GM21619 (cell line): ENCODE data around the gene FAM241B.

ENCODE experiments used
- ATAC-seq: cut with Tn5 transposase; IDR thresholded peaks from one replicate; pipeline ENCODE4 v1.9.1; 2021; ENCODE audit not compliant: unreplicated experiment

FAM241B gene

DNA sequence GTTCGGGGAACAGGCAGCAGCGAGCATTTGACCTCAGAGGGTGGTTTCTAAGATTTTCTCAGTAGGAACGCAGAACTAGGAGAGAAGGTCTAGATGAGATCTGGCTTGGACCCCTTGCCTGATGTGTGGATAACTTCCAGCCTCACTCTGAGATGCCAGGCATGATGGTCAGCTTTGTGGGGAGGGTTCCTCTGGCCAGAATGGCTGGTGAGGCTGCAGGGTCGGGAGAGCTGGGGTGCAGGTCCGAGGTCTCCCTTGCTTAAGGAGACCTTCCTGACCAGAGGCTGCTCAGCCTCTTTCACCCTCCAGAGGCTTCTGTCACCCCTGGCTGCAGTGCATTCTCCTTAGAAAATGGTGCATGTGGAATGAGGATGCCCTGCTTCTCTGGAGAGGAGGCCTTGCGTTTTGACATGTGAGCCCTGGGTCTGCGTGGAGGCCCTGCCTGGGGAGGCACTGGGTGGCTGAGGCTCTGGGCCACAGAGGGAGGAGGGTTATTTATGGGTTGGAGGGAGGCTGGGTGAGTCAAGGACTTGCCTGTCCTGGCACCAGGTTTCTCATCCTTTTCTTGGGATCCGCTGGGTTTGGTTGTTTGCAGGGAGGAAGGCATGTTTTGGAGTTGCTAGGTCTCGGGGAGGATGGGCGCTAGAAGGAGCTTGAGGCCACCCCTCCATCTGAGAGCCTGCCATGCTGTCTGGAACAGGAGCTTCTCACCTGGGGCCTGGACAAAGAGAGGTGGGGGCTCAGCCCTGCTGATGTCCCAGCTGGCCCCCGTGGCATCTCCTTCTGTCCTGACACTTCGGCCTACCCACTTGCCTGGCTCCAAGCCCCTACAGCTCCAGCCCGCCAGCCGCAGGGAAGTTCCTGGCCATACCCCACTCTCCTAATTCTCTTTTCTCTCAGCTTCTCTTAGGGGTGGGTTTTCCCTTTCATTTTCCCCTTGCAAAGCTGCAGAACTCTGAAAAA is 3.9 kb downstream of the FAM241B start:
- no peak for ATAC-seq

DNA sequence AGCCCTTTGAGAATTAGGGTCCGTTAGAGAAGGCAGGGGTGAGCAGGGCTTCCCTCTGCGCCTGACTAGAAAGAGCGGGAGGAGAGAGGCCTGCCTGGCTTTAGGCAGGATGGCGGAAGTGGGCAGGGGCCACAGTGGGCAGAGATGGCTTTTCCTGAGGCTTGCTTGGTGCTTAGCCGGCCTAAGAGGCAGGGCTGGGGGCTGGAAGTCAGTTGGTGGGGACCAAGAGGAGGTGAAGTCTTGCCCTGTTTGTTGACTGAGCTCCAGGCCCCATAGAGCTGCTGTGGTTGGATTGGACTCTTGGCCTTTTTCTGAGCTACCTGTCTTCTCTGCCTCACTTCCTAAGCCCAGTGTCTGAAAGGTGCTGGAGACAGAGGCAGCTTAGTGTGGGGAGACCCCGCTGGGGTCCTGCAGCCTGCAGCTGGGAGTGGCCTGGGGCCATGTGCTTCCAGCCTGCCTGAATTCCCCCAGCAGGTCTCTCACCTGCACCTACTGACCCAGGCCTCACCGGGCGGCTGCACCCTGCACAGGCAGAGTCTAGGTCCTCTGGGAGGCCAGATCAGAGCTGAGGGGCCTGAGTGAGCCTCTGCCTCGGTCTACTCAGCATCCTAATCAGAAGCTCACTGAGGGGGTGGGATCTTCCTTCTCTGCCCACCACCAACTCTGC is 4.8 kb downstream of the FAM241B start:
- no peak for ATAC-seq

DNA sequence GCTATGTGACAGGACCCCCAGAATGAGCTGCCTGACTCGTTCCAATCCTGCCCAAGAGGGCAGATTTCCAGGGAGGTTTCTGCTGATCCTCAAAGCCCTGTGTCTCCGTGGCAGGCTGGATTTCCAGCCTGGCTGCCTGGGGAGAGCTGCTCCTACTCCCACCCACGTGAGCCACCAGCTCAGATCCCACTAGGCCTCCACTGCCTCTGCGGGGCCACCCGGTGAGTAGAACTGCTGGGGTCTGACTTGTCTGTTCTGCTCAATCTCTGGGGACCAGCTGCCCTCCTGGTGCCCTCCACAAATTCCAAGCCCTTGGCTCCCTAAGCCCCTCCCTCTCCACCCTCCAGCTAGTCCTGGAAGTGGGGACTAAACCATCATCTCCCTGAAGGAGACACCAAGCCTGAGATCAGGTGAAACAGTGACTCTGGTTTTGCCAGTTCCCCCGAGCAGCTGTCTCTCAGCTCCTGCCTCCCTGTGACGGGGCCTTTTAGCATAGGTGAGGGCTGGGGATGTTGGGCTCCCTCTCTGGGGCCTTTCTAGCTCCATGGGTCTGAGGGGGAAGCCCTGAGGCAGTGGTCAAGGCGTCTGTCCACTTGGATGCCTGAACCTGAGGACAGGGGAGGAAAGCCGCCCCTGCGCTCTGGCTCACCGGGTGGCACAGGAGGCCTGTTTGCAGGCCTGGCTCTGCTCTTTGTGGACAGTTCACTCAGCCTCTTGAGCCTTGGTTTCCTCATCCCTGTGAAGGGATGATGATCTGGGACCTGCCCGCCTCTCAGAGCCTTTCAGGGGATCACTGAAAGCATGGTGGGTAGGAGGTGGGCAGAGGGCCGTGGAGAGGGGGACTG is 5.6 kb downstream of the FAM241B start:
- no peak for ATAC-seq

DNA sequence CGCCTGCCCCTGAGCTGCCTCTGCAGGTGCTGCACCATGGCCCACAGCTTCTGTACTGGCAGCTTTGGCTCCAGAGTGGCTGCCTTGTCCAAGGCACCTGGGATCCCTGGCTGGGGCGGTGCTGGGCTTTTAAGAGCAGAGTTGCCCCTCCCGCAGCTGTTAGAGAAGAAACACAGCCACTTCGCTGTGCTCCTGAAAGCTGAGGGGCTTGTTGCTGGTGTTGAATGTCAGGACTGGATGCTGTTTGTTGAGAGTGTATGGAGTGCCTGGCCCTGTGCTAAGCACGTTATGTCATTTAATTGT is 6.2 kb downstream of the FAM241B start:
- ATAC-seq, result no peak

DNA sequence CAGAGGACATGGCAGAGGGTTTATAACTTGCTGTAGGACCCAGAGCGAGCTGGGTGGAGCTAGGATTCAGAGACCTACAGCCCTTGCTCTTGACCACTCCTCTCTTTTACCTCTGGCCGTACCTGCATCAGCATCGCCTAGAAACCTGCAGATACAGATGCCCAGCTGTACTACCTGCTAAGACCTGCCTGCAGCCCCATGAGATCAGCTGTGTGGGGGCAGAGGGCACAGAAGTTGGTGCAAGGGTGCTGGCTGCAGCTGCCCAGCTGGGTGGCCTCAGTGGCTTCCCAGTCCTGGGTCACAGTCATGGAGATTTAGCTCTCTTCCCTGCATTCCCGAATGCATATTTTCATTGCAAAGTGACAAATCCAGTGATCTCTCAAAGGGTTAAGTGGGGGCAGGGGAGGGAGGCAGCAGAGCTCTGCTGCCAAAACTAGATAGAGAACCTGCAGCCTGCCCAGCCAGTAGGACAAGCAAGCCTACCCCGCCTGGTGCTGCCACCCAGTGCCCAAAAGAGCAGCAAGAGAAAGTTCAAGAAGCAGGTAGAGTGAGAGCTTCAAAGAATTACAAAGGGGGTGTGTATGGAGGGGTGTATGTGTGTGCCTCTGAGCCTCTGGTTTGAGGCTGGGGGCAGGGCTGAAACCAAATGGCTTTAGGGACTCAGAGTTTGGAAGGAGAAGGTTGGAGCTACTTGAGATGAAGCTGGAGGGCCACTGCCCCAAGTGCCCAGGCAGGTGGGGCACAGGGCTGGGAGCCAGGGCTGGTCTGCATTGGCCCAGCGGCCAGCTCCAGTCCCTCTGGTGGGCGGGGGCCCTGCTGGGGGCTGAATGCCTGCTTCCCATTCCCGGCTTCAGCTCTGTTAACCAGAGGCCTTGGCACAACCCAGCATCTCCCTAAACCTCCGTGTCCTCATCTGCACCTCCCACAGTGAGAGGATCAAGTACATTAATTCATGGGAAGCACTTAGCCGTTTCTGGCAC is 6.9 kb downstream of the FAM241B start:
- ATAC-seq, result no peak

DNA sequence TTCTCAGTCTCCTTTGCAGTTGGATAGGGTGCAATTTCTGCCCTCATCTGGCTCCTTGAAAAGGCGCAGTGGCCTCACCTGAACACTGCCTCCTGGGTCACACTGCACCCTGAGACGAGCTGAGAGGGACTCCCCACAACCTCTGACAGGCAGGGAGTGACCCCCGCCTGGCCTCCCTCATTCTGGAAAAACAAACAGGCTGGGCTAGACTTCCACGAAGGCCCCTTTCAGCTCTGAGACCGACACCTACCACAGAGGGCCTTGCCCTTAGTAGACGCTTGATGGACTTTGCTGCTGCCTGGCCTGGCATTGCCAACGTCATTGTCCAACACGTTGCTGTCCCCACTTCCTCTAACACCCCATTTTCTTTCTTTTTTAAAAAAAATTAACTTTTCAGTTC is 8.6 kb downstream of the FAM241B start:
- no peak for ATAC-seq

DNA sequence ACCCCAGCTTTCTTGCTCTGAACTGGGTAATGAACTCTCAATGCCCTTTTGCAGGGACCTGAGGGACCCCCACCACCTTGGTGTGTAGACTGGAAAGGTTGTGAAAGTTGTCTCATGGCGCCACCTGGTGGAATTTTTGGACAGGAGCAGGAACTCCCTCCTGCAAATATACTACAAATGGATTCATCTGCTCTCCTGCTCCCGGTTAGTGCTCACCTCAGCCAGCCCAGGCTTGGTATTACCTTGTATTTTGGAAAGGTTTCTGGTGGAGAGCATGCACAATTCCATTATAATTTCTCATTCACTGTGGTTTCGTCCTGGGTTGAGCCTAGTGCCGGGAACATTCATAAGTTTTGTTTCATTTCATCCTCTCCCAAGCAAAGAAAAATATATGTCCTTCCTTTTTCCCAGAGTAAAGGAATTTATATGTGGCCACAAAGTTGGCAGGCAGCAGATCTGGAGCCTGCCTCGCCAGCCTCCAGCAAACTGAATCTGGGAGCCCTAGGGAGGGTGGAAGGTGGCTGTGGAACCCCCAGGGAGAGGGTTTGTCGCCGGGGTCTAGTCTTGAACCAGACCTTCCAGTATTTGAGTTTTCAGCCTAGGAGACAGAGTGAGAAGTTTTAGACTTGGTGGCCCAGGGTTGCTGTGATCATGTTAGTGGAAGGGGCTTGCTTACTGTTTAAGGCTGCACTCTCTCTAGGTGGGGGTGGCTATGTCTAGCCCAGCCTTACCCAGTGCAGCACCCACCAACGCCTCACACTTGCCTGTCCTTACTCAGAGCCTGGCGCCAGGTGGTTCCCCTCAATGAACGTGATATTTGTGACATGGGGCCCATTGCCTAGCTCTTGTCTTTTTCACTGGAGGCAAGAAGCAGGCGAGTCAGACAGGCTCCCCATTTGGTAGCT is 9.5 kb downstream of the FAM241B start:
- no peak for ATAC-seq

DNA sequence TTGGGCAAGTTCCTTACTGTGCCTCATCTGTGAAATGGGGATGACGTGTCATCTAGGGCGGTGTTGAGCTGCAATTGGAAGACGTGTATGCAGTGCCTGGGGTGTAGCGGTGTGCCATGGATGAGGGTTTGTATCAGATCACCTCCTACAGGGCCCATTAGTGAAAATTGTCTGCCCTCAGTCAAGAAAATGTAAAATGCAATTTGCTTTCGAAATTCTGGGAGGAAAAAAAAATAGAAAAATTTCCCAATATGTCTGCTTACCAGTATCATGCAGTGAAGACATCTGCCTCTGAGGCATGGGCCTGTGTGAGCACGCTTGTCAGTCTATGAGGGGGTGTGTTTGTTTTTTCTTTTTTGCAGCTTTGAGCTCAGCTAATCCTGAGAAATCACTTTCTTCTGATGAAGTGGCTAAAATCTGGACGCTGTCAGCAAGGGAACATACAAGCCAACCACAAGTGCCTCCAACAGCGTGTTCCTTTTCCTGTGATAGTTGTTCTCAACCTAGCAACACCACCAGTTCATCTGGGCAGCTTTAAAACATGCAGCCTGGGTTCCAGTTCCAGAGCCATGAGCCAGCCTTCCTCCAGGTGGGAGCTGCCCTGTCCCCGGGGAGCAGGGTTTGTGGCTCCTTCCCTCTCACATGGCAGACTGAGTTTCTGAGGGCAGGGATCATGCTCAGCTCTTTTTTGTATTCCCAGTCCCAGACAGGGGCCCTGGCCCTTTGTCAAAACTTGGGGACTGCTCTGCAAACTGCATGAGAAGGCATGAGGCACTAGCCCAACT is 10.3 kb downstream of the FAM241B start:
- no peak for ATAC-seq

DNA sequence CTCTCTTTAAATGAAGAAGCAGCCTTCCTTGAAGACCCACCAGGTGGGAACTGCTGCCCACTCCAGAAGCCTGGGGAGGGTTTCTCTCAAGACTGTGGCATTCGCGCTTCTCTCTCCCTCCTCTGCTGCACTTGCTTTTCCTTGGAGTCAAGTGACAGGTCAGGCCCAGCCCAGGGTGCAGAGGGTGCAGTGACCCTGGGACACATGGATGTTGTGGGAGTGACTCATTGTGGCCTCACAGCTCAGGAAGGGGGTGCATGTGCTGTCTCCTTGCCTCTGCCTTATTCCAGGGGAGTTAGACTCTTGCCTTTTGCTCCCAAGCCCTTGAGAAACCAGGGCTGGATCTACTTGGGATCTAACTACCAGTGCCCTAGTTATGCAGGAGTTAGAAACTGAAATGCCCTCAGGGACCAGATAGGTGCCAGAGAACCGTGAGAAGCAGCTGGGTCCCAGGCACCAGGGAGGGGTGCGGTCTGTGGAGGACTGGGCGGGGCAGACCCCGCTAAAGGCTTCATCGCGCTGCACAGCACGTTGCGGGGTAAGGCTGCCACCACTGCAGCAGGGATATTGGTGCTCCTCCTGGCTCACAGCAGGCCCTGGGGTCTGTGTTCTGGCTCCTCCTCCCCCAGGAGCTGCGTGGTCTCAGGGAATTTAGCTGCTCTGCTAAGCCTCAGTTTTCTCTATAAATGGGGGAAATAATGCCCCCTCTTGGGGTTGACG is 11.4 kb downstream of the FAM241B start:
- no peak for ATAC-seq

DNA sequence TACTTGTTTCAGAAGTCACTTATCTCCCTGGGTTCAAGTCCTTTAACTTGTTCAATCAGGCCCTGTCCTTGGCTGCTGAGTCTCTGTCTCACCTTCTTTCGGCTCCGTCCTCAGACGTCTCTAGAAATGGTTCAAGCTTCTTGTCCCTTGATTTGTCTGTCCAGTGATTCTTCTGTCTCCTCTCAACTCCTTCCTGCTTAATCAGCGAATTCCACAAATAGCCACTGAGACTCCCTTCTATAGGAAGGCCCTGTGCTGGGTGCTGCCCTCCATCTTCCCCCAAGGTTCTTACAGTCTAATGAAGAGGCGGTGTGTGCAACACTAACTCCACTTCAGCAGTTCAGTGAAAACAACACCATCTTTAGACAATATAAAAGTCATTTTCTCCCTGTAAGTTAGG is 12.7 kb downstream of the FAM241B start:
- ATAC-seq, result no peak

DNA sequence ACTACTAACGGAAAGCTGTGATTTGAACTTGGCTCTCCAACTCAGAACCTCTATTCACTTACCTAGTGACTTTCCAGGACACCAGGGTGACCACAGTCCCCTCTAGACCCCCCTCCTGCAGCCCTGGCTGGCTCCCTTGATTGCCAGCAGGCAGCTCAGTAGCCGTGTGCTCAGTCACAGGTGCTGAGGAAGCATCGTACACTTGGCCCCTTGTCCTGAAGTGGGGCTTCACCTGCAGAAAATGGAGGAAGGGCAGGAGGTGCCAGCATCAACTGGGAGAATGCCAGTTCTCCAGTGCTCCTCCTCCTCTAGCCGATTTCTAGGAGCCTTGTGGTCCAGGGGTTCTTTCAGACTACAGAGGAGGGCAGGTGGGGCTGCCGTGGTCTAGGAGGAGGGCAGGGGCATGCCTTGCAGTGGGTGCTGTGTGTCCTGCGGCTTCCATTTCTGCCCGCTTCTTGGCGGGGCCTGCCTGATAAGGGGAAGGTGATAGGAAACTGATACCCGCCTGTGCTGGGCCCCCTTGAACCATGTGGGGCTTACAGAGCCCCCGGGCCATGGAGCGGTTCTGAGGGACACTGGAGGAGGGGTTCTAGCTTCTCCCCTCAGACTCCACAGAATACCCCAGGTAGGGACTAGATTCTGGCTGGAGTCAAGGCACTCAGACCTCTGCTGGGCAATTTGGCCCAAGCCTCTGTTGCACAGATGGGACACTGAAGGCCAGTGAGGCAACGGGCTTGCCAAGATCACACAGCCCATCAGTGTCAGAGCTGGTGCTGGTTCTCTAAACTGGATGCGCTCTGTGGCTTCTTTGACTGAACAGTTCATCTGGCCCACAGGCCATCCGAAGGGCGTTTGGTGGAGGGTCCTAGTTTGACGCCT is 14.0 kb downstream of the FAM241B start:
- no peak for ATAC-seq

DNA sequence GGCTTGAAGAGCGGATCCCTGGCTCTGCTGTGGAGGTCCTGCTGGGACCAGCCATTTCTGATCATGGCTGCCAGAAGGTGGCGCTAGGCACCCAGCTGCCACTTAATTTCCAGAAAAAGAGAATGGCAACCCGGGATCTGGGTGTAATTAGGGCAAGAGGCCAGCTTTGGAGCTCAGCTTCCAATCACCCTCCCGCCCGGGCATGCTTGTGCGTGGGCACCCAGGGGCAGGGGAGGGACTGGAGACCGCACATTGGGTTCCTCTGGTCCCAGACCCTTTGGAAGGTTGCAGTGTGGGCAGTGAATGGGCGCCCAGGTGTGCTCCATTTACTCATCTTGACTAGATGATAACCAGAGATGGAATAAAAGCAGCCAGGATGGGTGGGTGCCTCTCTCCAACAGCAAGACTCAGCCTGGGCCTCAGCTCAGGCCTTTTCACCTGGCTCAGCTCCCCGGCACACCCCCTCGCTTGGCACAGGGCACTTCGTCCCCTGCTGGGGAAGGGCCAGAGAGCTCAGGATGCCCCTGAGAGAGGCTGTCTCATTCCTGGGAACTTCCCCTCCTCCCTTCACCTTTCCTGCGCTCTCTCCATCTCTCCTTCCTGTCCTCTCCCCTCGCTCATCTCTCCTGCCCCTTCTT is 14.7 kb downstream of the FAM241B start:
- no peak for ATAC-seq

DNA sequence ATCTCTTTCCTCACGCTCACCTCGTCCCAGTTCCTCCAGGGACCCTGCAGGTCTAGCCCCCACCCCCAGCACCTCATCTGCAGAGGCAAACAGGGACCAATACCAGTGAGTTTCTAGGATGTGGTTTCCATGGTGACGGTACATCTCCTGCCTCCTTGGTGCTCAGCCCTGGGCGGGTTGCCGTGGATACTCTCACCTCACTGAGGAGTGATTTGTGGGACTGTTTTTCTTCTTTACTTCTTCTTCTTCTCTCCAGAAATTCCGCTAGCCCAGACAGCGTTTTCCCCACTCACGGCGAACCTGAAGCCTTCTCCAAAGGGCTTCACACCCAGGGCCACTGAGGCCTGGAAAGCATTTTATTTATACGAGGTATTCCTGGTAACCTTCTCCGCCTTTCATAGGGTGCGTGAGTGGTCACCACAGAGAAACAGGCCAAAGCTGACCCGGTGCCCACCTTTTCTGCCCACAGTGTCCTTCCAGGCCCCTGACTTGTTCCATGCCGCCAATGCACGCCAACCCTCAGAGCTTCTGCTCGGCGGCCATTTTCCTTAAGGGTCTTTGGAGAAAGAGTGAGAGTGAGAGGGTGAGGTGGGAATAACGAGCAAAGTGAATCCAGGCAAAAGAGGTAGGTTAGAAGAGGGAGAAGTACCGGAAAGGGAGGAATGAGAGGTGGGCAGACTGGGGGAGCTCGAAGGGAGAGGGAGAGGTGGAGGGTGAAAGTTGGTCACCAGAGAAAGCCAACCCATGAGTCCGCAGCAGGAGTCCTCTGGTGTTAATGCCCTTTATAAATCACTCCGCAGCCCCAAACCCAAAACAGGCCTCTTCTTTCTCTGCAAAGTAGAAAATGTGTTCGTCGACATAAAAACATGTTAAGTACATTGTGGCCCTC is 15.5 kb downstream of the FAM241B start:
- ATAC-seq, result no peak

DNA sequence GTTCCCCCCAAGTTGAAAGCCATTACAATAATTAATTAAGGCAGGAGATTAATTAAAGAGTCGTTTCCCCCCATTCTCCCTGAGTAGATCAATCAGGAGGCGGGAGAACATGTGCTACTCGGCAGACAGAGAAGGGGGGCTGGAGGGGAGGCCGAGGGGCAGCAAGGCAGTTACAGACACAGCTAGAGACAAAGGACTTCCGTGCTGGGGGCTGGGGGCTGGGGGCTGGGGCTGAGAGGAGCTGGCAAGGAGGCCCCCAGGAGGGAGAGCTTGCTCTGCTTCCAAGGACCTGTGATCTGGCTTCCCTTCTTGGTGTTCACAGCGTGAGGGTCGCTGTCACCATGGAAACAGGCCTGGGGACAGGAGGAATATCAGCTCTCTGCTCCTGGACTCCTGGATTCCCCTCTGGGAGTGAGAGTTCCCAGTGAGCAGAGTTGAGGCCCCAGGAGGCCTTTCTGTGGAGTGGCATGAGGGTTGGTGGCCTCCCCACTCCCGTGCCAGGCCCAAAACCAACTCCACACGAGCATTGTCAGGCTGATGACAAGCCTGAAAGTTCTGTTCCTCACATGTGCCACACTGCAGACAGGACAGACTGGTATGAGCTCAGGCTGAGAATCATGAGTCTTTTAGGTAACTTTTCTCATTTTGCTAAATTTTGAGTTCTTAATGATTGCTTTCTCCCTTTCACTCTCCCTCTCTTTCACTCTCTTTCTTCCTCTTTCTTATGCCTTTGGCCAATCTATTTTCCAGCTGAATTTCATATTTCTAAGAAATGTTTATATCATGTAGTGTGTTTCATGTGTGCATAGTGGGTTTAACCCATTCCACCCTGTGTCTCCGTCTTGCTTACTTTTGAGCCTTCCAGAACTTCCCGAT is 16.4 kb downstream of the FAM241B start:
- ATAC-seq, result no peak

DNA sequence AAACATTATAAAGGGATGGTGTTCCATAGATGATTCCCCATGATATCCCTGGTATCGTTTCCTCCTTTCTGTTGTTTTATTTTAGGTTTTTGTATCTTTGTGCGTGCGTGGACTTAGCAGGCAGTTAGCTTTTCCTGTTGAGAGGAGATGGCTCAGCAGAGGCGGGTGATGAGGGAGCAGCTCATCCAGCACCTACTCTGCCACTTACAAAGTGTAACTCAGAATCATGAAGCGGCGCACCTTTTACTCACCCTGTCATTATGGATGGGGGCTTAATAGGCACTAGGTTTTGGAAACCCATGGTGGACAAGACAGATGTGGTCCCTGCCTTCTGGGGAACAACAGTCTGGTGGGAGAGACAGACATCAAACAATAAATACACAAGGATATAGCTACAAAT is 17.1 kb downstream of the FAM241B start:
- ATAC-seq, result no peak
